Adipocyte (in vitro differentiated cells): ENCODE results near the gene CNNM2.

Experiments
- DNase-seq: peaks from one replicate; pipeline ENCODE4 v3.0.0-alpha.2; 2015; ENCODE audit warnings: low read depth
- H3K27me3 ChIP-seq: replicated peaks from 2 replicates; pipeline ENCODE4 v1.7.0; 2013; ENCODE audit warnings: mild to moderate bottlenecking, low read length, moderate library complexity; ENCODE audit not compliant: control insufficient read depth, insufficient read depth
- H3K36me3 ChIP-seq: 2 replicates; pipeline ENCODE4 v1.7.0; 2013; ENCODE audit warnings: low read length, mild to moderate bottlenecking, moderate library complexity; ENCODE audit not compliant: control insufficient read depth, insufficient read depth, severe bottlenecking
- H3K4me1 ChIP-seq: 2 replicates; pipeline ENCODE4 v1.7.0; 2013; ENCODE audit warnings: mild to moderate bottlenecking, low read length, moderate library complexity; ENCODE audit not compliant: control insufficient read depth, insufficient read depth
- H3K4me3 ChIP-seq: 2 replicates; pipeline ENCODE4 v1.7.0; 2013; ENCODE audit warnings: mild to moderate bottlenecking, low read length, moderate library complexity
- H3K9ac ChIP-seq: 2 replicates; pipeline ENCODE4 v1.7.0; 2013; ENCODE audit warnings: mild to moderate bottlenecking, low read length, moderate library complexity
- H3K9me3 ChIP-seq: 2 replicates; pipeline ENCODE4 v1.7.0; 2013; ENCODE audit warnings: mild to moderate bottlenecking, low read length, moderate library complexity; ENCODE audit not compliant: control insufficient read depth

CNNM2 gene

DNA sequence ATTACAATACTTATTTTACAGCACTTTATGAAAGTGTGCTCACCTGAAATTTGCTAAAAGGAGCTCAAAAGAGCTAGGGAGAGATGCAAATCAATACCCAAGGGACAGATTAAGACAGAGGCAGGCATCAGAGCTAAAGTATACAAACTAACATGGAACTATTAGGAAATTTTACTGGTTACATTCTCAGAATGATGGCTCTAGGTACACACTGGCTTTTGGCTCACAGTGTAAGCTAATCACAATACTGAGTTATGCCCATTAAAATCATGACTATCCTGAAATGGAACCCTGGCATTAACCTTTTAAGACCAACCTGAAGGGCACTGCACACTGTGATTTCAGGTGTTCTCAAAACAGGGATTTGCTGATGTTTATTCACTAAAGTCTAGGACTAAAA, 176.9 kb downstream of the CNNM2 start:
- Histone ChIP-seq H3K4me3 (no peak overlapping the region), H3K9me3 (no peaks in the 10 kb centered on the region), H3K27me3 (no peaks in the 10 kb centered on the region), H3K36me3 (peaks cover 94% of the 10 kb centered on the region), H3K9ac (no peak overlapping the region), H3K4me1 (no peaks in the 10 kb centered on the region)
- no peak for DNase-seq

DNA sequence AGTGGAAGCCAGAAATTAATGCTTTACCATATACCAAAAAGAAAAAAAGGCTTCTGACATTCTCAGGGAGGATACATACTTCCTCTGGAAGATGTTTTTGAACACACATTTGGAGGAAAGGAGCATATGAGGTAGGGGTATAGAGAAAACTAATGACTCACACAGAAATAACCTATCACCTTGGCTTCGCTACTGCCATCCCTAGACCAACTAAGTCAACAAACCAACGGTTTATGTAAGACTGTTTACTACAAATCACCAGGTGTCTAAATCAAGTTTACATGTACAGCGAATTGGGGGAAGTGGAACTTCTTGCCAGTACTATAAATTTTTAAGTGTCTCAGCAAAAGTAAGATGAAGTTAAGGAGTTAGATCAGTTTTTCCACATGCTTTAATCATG, 178.0 kb downstream of the CNNM2 start:
- no peak overlapping the region for H3K4me3 ChIP-seq
- no peaks in the 10 kb centered on the region for H3K4me1 ChIP-seq
- H3K9ac ChIP-seq = no peak overlapping the region
- DNase-seq = no peak
- H3K27me3 ChIP-seq = no peaks in the 10 kb centered on the region
- peaks cover 94% of the 10 kb centered on the region for H3K36me3 ChIP-seq
- no peaks in the 10 kb centered on the region for H3K9me3 ChIP-seq

DNA sequence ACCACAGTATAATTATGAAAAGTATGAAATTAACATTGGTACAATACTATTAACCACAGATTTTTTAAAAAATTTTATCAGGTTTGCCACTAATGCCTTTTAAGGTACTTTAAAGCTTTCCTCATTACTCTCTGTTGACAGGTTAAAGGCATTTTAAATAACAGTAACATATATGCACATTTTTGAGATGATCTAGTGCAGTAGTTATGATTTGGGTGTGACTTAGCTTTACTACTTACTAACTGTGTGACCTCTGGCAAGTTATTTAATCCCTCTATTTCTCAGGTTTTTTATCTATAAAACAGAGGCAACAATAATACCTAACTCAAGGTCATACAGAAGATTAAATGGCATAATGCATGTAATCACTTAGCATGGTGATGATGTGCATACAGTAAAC, 180.1 kb downstream of the CNNM2 start:
- Histone ChIP-seq H3K4me1 (no peaks in the 10 kb centered on the region), H3K27me3 (no peaks in the 10 kb centered on the region), H3K4me3 (no peak overlapping the region), H3K9ac (no peak overlapping the region), H3K9me3 (no peaks in the 10 kb centered on the region), H3K36me3 (peaks cover 89% of the 10 kb centered on the region)
- DNase-seq = no peak

DNA sequence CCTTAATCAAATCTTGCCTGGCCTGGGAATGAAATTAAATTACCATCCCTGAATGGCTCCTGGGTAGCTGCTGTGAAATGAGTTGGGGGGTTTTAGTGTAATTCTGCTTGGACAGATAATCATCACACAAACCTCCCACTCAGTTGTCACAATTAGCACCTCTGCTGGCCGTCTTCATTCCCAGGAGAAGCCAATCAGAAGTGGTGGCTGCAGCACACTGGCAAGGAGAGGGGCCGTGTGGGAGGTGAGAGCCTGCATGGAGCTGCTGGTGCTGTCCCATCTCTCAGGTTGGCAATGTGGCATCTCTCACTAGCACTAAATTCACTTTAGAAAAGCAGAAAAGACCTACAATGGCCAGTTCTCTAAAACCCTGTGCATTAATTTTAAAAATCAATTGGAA, 182.5 kb downstream of the CNNM2 start:
- Histone ChIP-seq H3K36me3 (peaks cover 91% of the 10 kb centered on the region), H3K9me3 (no peaks in the 10 kb centered on the region), H3K4me1 (peaks cover 2% of the 10 kb centered on the region), H3K27me3 (no peaks in the 10 kb centered on the region), H3K9ac (no peak overlapping the region), H3K4me3 (no peak overlapping the region)
- no peak for DNase-seq

DNA sequence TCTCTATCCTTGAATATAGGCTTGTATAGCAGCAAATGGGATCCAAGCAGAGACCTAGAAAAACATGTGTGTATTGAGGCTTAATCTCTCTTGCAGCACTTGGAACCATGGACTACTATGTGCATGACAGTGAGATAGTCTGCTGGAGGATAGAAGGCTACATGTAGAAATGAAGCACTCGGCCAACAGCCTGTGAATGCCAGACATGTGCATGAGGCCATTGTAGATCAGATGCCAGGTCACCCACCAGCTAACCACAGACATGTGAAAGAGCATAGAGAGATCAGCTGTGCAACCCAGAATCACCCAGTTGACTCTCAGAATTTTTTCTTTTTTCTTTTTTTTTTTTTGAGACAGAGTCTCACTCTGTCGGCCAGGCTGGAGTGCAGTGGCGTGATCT, 184.1 kb downstream of the CNNM2 start:
- Histone ChIP-seq H3K9ac (no peak overlapping the region), H3K4me1 (peaks cover 2% of the 10 kb centered on the region), H3K4me3 (no peak overlapping the region), H3K9me3 (no peaks in the 10 kb centered on the region), H3K36me3 (peaks cover 90% of the 10 kb centered on the region), H3K27me3 (no peaks in the 10 kb centered on the region)
- DNase-seq = no peak

DNA sequence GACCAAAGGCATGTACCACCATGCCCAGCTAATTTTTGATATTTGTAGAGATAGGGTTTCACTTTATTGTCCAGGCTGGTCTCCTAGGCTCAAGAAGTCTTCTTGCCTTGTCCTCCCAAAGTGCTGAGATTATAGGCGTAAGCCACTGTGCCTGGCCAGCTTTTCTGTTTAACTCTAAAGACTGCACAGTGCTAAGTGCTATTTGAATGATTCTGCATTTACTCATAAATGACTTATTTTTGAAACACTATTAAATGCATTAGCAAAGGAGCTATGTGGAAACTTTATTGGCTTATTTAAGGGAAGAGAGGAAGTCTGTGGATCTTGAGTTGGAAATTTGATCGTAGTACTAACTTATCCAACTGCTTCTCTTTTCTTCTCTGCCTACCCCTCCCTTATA, 185.9 kb downstream of the CNNM2 start:
- Histone ChIP-seq H3K27me3 (no peaks in the 10 kb centered on the region), H3K4me3 (no peak overlapping the region), H3K4me1 (peaks cover 2% of the 10 kb centered on the region), H3K9me3 (no peaks in the 10 kb centered on the region), H3K36me3 (peaks cover 73% of the 10 kb centered on the region), H3K9ac (no peak overlapping the region)
- no peak for DNase-seq

DNA sequence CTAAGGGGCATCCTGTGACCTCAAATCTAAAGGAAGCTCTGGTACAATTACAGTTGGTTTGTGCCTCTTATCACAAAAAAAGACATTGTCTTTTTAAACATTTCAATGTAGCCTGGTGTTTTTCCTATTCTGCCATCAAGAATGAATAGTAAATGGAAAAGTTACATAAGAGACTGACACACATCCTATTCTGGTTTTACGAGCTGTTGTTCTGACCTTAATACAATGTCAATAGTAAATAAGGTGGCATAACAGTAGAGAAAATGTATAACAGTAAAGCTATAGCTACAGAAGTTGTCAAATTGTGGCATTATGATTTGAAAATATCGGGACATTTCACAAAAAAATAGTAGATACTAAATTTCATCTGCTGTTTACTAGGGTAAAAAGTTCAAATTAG, 186.6 kb downstream of the CNNM2 start:
- H3K4me3 ChIP-seq = no peak overlapping the region
- H3K9me3 ChIP-seq = no peaks in the 10 kb centered on the region
- peaks cover 66% of the 10 kb centered on the region for H3K36me3 ChIP-seq
- no peak for DNase-seq
- no peak overlapping the region for H3K9ac ChIP-seq
- H3K4me1 ChIP-seq = peaks cover 3% of the 10 kb centered on the region
- no peaks in the 10 kb centered on the region for H3K27me3 ChIP-seq

DNA sequence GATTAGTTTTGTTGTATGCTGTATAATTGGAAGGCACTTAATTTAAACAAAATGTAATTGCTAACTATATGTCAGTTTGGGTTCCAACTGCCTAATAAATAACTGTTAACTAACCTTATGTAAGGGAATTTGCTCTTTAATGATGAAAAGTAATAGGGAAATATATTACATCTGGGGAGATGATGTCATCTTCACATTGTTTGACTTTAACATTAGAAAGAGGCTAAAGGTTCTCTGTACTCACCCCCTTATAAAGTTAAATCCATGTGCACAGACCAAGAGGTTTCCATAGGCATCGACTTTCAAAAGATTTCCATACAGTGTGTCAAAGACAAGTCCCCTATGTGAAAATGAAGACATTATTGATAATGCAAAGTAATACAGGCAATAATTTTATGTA, 187.4 kb downstream of the CNNM2 start:
- Histone ChIP-seq H3K4me3 (no peak overlapping the region), H3K9ac (no peak overlapping the region), H3K4me1 (peaks cover 11% of the 10 kb centered on the region), H3K9me3 (no peaks in the 10 kb centered on the region), H3K27me3 (no peaks in the 10 kb centered on the region), H3K36me3 (peaks cover 58% of the 10 kb centered on the region)
- DNase-seq = no peak

DNA sequence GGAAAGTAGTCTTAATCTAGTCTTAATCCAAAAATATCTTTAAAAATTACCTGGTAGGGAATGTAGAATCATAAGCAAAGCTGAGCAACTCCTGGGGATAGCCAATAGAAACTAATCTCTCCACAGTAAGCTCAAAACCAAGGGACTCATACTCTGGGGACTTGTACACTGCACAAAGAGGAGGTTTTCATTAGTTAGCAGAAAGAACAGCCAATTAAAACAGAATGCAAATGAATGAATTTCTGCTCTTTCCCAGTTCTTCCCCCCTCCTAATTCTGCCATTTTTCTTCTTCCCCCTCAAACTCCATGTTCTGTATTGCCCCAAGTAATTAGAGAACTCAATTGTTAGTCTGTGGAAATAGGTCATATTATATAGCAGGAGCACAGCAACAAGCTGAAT, 188.4 kb downstream of the CNNM2 start:
- no peak overlapping the region for H3K9ac ChIP-seq
- DNase-seq = no peak
- no peak overlapping the region for H3K4me3 ChIP-seq
- no peaks in the 10 kb centered on the region for H3K9me3 ChIP-seq
- peaks cover 48% of the 10 kb centered on the region for H3K36me3 ChIP-seq
- H3K4me1 ChIP-seq = peaks cover 22% of the 10 kb centered on the region
- H3K27me3 ChIP-seq = no peaks in the 10 kb centered on the region

DNA sequence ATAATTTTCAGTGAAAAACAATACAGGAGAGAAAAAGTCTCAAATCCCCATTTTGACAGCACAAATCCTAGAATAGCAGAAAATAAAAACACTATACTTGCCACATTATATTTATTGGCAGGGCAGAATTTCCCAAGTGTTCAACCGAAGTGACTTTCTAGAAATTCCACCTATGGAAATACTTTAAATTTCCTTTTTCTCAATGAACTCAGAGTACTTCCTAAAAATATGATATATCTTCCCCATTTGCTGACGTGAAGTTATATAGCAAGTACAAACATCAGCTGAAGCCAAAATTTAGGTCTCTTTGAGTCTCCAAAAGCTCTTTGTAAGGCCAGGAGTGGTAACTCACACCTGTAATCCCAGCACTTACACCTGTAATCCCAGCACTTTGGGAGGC, 191.7 kb downstream of the CNNM2 start:
- Histone ChIP-seq H3K9me3 (no peaks in the 10 kb centered on the region), H3K27me3 (no peaks in the 10 kb centered on the region), H3K4me3 (no peak overlapping the region), H3K9ac (no peak overlapping the region), H3K4me1 (peaks cover 38% of the 10 kb centered on the region), H3K36me3 (peaks cover 22% of the 10 kb centered on the region)
- DNase-seq = no peak

DNA sequence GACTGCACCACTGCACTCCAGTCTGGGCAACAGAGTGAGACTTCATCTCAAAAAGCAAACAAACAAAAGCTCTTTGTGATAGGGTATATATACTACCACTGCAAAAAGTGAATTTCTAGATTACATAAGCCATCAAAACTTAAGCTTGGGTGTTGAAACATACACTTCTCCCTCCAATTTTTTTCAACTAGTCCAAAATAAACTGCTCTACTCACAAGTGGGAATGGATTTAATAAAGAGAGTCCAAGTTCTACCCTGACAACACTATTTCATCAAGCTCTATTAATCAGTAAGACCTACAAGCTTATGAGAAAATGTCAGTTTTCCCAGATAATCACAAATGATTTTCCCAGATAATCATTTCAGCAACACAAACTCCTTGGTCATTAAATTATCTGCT, 192.3 kb downstream of the CNNM2 start:
- peak overlapping the region; percentile 62 for H3K9ac ChIP-seq

DNA sequence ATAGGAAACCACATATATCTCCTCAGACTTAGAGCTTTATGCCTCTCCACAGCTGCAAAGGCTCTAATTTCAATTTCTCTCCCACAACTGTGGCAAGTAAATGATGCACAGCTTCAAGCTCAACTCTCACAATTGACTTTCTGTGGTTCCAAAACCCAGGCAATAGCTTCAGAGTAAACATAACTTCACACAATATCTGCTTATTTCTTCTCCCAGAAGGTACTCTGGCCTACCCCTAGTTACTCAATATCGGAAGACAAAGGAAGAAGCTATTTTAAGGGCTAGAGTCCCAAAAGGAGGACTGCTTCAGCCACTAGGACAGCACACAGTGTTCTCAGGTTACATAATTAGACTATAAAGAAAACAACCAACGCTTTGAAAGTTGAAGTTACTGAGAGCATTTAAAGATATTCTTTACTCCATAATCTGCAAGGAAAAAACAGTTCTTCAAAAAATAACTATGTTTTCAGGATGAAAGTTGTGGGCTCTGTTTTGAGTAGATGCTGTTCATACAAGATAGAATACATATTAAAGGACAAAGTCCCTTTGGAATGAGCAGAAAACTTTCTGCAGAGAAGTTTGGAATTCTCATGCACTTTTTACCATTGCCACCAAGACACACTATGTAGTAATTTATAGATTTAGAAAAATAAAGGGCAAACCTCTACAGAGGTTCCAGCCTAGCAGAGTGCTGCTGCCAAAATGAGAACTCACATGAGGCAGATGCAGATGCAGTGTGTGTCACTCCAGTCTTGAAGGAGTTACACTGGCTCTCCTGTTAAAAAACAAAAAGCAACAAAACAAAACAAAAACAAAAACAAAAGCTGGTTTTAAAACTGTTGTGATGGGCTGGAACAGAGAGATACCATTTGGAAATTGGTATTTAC, 193.2 kb downstream of the CNNM2 start:
- H3K9me3 ChIP-seq = no peaks in the 10 kb centered on the region
- peak overlapping the region; percentile 63 for H3K4me3 ChIP-seq
- H3K36me3 ChIP-seq = peaks cover 10% of the 10 kb centered on the region
- no peaks in the 10 kb centered on the region for H3K27me3 ChIP-seq
- H3K4me1 ChIP-seq = peaks cover 44% of the 10 kb centered on the region
- H3K9ac ChIP-seq = peak overlapping the region; percentile 62
- peak; percentile 79 for DNase-seq

More for the DNA sequence above, 192.3 kb downstream of the CNNM2 start:
- DNase-seq = no peak
- Histone ChIP-seq H3K4me1 (peaks cover 44% of the 10 kb centered on the region), H3K27me3 (no peaks in the 10 kb centered on the region), H3K9me3 (no peaks in the 10 kb centered on the region), H3K36me3 (peaks cover 19% of the 10 kb centered on the region), H3K4me3 (peak overlapping the region; percentile 63)
